ENCODE measurements around the gene PRUNE2. TPM values are rescaled to one million over a fixed set of nuclear protein-coding genes. Genes with fewer than 3 reads are reported as not detected.

PRUNE2 gene
- total RNA-seq, 1 experiment from 2014 or later, result 0.59 TPM

GRCh38 chr9:76628155-76628554 is 277.8 kb downstream of the PRUNE2 start:
- no peak overlapping the region for H3K4me3 ChIP-seq (replicated peaks in 1 of 2; ENCODE audit: low read depth in 1 of 2, low read length in 2 of 2)
- H3K4me2 ChIP-seq (ENCODE audit: low read length), result no peak overlapping the region
- peaks cover 6% of the 10 kb centered on the region for H3K27me3 ChIP-seq (ENCODE audit: insufficient read depth, low read length)
- CTCF ChIA-PET, result no interaction called here
- H4K20me1 ChIP-seq (ENCODE audit: insufficient read depth), result no peaks in the 10 kb centered on the region
- DNase-seq (ENCODE audit: low read depth, low spot score) (no peak), ATAC-seq (no peak)
- H2AFZ ChIP-seq (ENCODE audit: low read depth, low read length, poor library complexity, severe bottlenecking), result no peak overlapping the region
- intact Hi-C loops (cut with micrococcal nuclease), result no loop called here
- BruUV-seq (replicated peaks), result no TSS peak
- H3K27ac ChIP-seq (ENCODE audit: low read depth, low read length), result no peak overlapping the region
- POLR2A ChIA-PET, result no interaction called here
- no peaks in the 10 kb centered on the region for H3K9me2 ChIP-seq (ENCODE audit: insufficient read depth)
- H3K4me1 ChIP-seq (ENCODE audit: control insufficient read depth in 1 of 2, insufficient read depth in 2 of 2, low read length in 2 of 2), result no peaks in the 10 kb centered on the region
- H3K36me3 ChIP-seq (ENCODE audit: control insufficient read depth in 1 of 2, insufficient read depth in 2 of 2, low read length in 2 of 2), result no peaks in the 10 kb centered on the region
- no peak overlapping the region for H3K9ac ChIP-seq (ENCODE audit: low read length)
- TF ChIP-seq MAX (IDR thresholded peaks at IDR 0.05) (no peak), ZNF274 (IDR thresholded peaks at IDR 0.05; ENCODE audit: low read depth, low read length) (no peak), ZFX (IDR thresholded peaks at IDR 0.05) (no peak), SP1 (IDR thresholded peaks at IDR 0.05; ENCODE audit: low read depth) (no peak), TCF7L2 (IDR thresholded peaks at IDR 0.05; ENCODE audit: borderline replicate concordance, extremely low read depth, insufficient read depth, insufficient read length) (no peak), ZBTB33 (IDR thresholded peaks at IDR 0.05; ENCODE audit: extremely low read depth, insufficient replicate concordance, low read length) (no peak), ELF1 (IDR thresholded peaks at IDR 0.05; ENCODE audit: borderline replicate concordance, low read depth) (no peak), YY1 (IDR thresholded peaks at IDR 0.05; ENCODE audit: extremely low read depth, insufficient replicate concordance, low read depth, low read length) (no peak), RAD21 (IDR thresholded peaks at IDR 0.05; ENCODE audit: low read depth) (no peak), POLR2A (IDR thresholded peaks at IDR 0.05; ENCODE audit: borderline replicate concordance, extremely low read depth, insufficient read depth, insufficient read length) (no peak), CTCF (IDR thresholded peaks at IDR 0.05 in 2 of 3, conservative IDR thresholded peaks at IDR 0.05 in 1 of 3; ENCODE audit: borderline replicate concordance in 1 of 3, insufficient read depth in 1 of 3, low read depth in 2 of 3, low read length in 2 of 3) (no peak), EGR1 (IDR thresholded peaks at IDR 0.05; ENCODE audit: low read depth) (no peak)
- no peaks in the 10 kb centered on the region for H3K9me3 ChIP-seq (ENCODE audit: control insufficient read depth in 1 of 2, insufficient read depth in 1 of 2, low read depth in 1 of 2, low read length in 2 of 2)
- H3K79me2 ChIP-seq (ENCODE audit: insufficient read depth, low read length), result no peaks in the 10 kb centered on the region
- RAD21 ChIA-PET (ENCODE audit: low non-redundant PET in 1 of 2, low total read pairs in 2 of 2, uncharacterized antibody in 2 of 2, unreplicated experiment in 2 of 2), result no interaction called here

Measured in HCT116 (cell line).